Nephron (organoid): ENCODE results near the gene FN1.

Source experiments
- H3K27ac Mint-ChIP-seq, 3 experiments: 2 replicates each; pipeline ENCODE4 v1.8.0; 2020; ENCODE audit warnings: mixed read lengths in 3 of 3, mild to moderate bottlenecking in 2 of 3, moderate library complexity in 1 of 3
- H3K27me3 Mint-ChIP-seq: 2 replicates; pipeline ENCODE4 v1.8.0; 2021; ENCODE audit warnings: low read depth, mild to moderate bottlenecking, moderate library complexity, mixed read lengths
- H3K36me3 Mint-ChIP-seq: 2 replicates; pipeline ENCODE4 v1.8.0; 2020; ENCODE audit warnings: low read depth, mixed read lengths
- H3K4me1 Mint-ChIP-seq: 2 replicates; pipeline ENCODE4 v1.8.0; 2020; ENCODE audit warnings: mixed read lengths
- H3K4me3 Mint-ChIP-seq, 3 experiments: 2 replicates each; pipeline ENCODE4 v1.8.0; 2020; ENCODE audit warnings: mild to moderate bottlenecking in 3 of 3, mixed read lengths in 3 of 3, moderate library complexity in 2 of 3
- H3K9me3 Mint-ChIP-seq: 2 replicates; pipeline ENCODE4 v1.8.0; 2020; ENCODE audit warnings: mixed read lengths
- CTCF ChIP-seq, 3 experiments: fragments of 200-600 bp; sonication (generic); IDR thresholded peaks; one replicate each; pipeline ENCODE4 v1.5.0; 2021; ENCODE audit warnings: antibody characterized with exemption in 3 of 3; ENCODE audit not compliant: unreplicated experiment in 3 of 3

FN1 gene

DNA sequence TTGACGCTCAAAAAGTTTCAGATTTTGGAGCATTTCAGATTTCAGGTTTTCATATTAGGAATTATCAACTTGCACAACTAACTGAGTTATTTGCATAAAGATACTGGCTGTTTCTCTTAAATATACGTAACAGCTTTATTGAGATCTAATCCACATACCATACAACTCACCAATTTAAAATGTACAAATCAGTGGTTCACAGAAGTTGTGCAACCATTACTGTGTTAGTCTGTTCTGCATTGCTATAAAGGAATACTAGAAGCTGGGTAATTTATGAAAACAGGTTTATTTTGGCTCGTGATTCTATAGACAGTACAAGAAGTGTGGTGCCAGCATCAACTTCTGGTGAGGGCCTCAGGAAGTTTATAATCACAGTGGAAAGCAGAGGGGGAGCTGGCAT is 115.8 kb downstream of the FN1 start:
- Mint-ChIP-seq H3K4me3 (no peak overlapping the region), H3K9me3 (no peaks in the 10 kb centered on the region), H3K4me1 (peaks cover 4% of the 10 kb centered on the region), H3K27me3 (no peaks in the 10 kb centered on the region), H3K27ac (no peak overlapping the region), H3K36me3 (peaks cover 82% of the 10 kb centered on the region)
- no peak for TF ChIP-seq CTCF (IDR thresholded peaks at IDR 0.05; ENCODE audit: unreplicated experiment in 3 of 3)

GRCh38 chr2:215319500-215319899 is 116.4 kb downstream of the FN1 start:
- Mint-ChIP-seq H3K4me1 (peaks cover 4% of the 10 kb centered on the region), H3K27me3 (no peaks in the 10 kb centered on the region), H3K4me3 (no peak overlapping the region), H3K27ac (no peak overlapping the region), H3K9me3 (no peaks in the 10 kb centered on the region), H3K36me3 (peaks cover 82% of the 10 kb centered on the region)
- no peak for TF ChIP-seq CTCF (IDR thresholded peaks at IDR 0.05; ENCODE audit: unreplicated experiment in 3 of 3)

DNA sequence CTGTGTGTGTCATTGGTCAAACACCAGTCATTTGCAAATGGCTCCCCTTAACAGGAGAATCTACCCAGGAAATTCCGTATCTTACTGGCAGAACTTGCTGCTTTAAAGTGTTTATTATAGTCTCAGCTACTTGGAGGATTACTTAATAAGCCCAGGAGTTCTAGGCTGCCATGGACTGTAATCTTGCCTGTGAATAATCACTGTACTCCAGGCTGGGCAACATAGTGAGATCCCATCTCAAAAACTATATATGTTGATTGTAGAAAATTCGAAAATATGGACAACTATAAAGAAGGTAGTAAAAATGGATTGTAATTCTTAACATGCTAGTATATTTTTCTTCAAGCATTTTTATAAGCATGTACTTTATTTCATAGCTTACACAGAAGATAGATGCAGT is 119.5 kb downstream of the FN1 start:
- no peak for TF ChIP-seq CTCF (IDR thresholded peaks at IDR 0.05; ENCODE audit: unreplicated experiment in 3 of 3)
- Mint-ChIP-seq H3K27me3 (no peaks in the 10 kb centered on the region), H3K4me3 (peak overlapping the region in 1 of 3 experiments; percentile 22), H3K4me1 (peaks cover 21% of the 10 kb centered on the region), H3K36me3 (peaks cover 66% of the 10 kb centered on the region), H3K9me3 (no peaks in the 10 kb centered on the region), H3K27ac (peak overlapping the region in 1 of 3 experiments; percentile 38)

DNA sequence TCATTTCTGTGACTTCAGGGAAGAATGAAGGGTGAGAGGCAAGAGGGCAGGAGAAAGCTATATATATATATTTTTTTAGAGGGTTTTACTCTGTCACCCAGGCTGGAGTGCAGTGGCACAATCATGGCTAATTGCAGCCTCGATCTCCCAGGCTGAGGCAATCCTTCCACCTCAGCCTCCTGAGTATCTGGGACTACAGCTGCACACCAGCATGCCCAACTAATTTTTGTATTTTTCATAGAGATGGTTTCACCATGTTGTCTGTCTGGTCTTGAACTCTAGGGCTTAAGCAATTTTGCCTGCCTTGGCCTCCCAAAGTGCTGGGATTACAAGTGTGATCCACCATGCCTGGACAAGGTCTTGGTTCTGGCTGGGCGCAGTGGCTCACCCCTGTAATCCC is 120.6 kb downstream of the FN1 start:
- H3K4me1 Mint-ChIP-seq = peaks cover 21% of the 10 kb centered on the region
- H3K27me3 Mint-ChIP-seq = no peaks in the 10 kb centered on the region
- H3K27ac Mint-ChIP-seq = no peak overlapping the region
- TF ChIP-seq CTCF (IDR thresholded peaks at IDR 0.05; ENCODE audit: unreplicated experiment in 3 of 3) = no peak
- H3K36me3 Mint-ChIP-seq = peaks cover 56% of the 10 kb centered on the region
- H3K4me3 Mint-ChIP-seq = no peak overlapping the region
- H3K9me3 Mint-ChIP-seq = no peaks in the 10 kb centered on the region

- H3K36me3 Mint-ChIP-seq = peaks cover 52% of the 10 kb centered on the region
Observed at GRCh38 chr2:215314896-215315295, 121.0 kb downstream of the FN1 start.

More at GRCh38 chr2:215314896-215315295, 121.0 kb downstream of the FN1 start:
- H3K4me1 Mint-ChIP-seq = peaks cover 21% of the 10 kb centered on the region
- no peak overlapping the region for H3K4me3 Mint-ChIP-seq
- H3K27me3 Mint-ChIP-seq = no peaks in the 10 kb centered on the region
- H3K9me3 Mint-ChIP-seq = no peaks in the 10 kb centered on the region
- no peak for TF ChIP-seq CTCF (IDR thresholded peaks at IDR 0.05; ENCODE audit: unreplicated experiment in 3 of 3)
- peak overlapping the region in 1 of 3 experiments; percentile 10 for H3K27ac Mint-ChIP-seq
